Lower leg skin (tissue), 3 donors: ENCODE data around the gene KLHL4.

ENCODE experiments used
- CTCF ChIP-seq, 3 donors: fragments of 450-650 bp; IDR thresholded peaks; one replicate each; pipeline ENCODE4 v1.5.1; 2016; ENCODE audit warnings: antibody characterized with exemption in 3 of 3, mild to moderate bottlenecking in 3 of 3, moderate library complexity in 2 of 3
- POLR2A ChIP-seq, 2 donors: fragments of 450-650 bp; IDR thresholded peaks; one replicate each; pipeline ENCODE4 v1.6.1; 2016 to 2017; ENCODE audit warnings: antibody characterized with exemption in 2 of 2, mild to moderate bottlenecking in 1 of 2, moderate library complexity in 1 of 2

- TF ChIP-seq CTCF (IDR thresholded peaks at IDR 0.05) (no peak), POLR2A (IDR thresholded peaks at IDR 0.05) (no peak)
Observed at GRCh38 chrX:87526281-87526680, 8.7 kb downstream of the KLHL4 start.
